Measurements from ENCODE around the gene DVL1. TPM values are rescaled to one million over a fixed set of nuclear protein-coding genes. Genes with fewer than 3 reads are reported as not detected.

The DVL1 gene
- total RNA-seq, 1 experiment from 2014 or later = 71.0 TPM

- peaks cover 8% of the 10 kb centered on the region for H3K23me2 ChIP-seq (ENCODE audit: insufficient read length, low read depth, low read length, poor library complexity, severe bottlenecking)
- no peak overlapping the region for H4K8ac ChIP-seq (replicated peaks; ENCODE audit: insufficient read length, low read depth, low read length)
- no peaks in the 10 kb centered on the region for H3K9me3 ChIP-seq (ENCODE audit: control insufficient read depth, low read depth, low read length)
- no peak overlapping the region for H2BK12ac ChIP-seq (ENCODE audit: insufficient read length, low read depth, low read length)
- no peaks in the 10 kb centered on the region for H3K4me1 ChIP-seq (ENCODE audit: insufficient read depth, low read length)
- no CpG with 5 or more reads among the region's 8 CpGs for WGBS (ENCODE audit: extremely low coverage, insufficient read length, low lambda C conversion rate)
- no peak overlapping the region for H2BK120ac ChIP-seq (ENCODE audit: low read depth, low read length, poor library complexity, severe bottlenecking)
- H4K91ac ChIP-seq (ENCODE audit: insufficient read length, low read depth, low read length) = no peak overlapping the region
- Mint-ChIP-seq H3K9me3 (no peaks in the 10 kb centered on the region), H3K36me3 (ENCODE audit: insufficient read depth in 1 of 3, low read depth in 3 of 3) (peaks cover 4 to 9% (median 7%) of the 10 kb centered on the region in 3 experiments), H3K4me1 (peaks cover 2 to 13% of the 10 kb centered on the region in 2 experiments), H3K27me3 (ENCODE audit: low read depth) (peaks cover 1% of the 10 kb centered on the region; the same call in 1 of the 2 replicates), H3K27ac (no peak overlapping the region), H3K4me3 (peak overlapping the region in 1 of 2 experiments; percentile 58; a peak in 3 of 5 replicates)
- no peak overlapping the region for H2BK15ac ChIP-seq (ENCODE audit: low read depth, low read length)
- H2AK5ac ChIP-seq (ENCODE audit: insufficient read length, low read length) = no peak overlapping the region
- H3K56ac ChIP-seq (ENCODE audit: insufficient read length, low read depth, low read length) = no peak overlapping the region
- no peak overlapping the region for H3K23ac ChIP-seq (ENCODE audit: insufficient read length, low read depth, low read length)
- TF ChIP-seq, protein P1, sequence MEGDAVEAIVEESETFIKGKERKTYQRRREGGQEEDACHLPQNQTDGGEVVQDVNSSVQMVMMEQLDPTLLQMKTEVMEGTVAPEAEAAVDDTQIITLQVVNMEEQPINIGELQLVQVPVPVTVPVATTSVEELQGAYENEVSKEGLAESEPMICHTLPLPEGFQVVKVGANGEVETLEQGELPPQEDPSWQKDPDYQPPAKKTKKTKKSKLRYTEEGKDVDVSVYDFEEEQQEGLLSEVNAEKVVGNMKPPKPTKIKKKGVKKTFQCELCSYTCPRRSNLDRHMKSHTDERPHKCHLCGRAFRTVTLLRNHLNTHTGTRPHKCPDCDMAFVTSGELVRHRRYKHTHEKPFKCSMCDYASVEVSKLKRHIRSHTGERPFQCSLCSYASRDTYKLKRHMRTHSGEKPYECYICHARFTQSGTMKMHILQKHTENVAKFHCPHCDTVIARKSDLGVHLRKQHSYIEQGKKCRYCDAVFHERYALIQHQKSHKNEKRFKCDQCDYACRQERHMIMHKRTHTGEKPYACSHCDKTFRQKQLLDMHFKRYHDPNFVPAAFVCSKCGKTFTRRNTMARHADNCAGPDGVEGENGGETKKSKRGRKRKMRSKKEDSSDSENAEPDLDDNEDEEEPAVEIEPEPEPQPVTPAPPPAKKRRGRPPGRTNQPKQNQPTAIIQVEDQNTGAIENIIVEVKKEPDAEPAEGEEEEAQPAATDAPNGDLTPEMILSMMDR (conservative IDR thresholded peaks at IDR 0.05) = no peak
- no peak overlapping the region for H3K14ac ChIP-seq (ENCODE audit: insufficient read depth, low read length)
- no peak overlapping the region for H3K18ac ChIP-seq (ENCODE audit: insufficient read length, low read depth, low read length)
- no peak overlapping the region for H3K27ac ChIP-seq (ENCODE audit: insufficient read length, low read depth, low read length)
- DNase-seq = no peak
- H3K4me2 ChIP-seq (ENCODE audit: insufficient read depth, insufficient read length, low read length) = no peak overlapping the region
- H2BK20ac ChIP-seq (ENCODE audit: low read depth, low read length, poor library complexity, severe bottlenecking) = no peak overlapping the region
- H3K79me2 ChIP-seq (ENCODE audit: insufficient read depth, low read length) = peaks cover 15% of the 10 kb centered on the region; the same call in 1 of the 2 replicates
- H3K9ac ChIP-seq (ENCODE audit: extremely low read depth, insufficient read length, low read length) = no peak overlapping the region
- H2BK5ac ChIP-seq (ENCODE audit: insufficient read length, low read length) = no peak overlapping the region
- no peaks in the 10 kb centered on the region for H3K27me3 ChIP-seq (ENCODE audit: insufficient read depth, low read length)
- no peak overlapping the region for H3K4ac ChIP-seq (ENCODE audit: low read depth, low read length)
- no peak overlapping the region for H4K5ac ChIP-seq (ENCODE audit: insufficient read length, low read depth, low read length)
- H2AFZ ChIP-seq (ENCODE audit: low read length) = no peak overlapping the region
- no peak overlapping the region for H3T11ph ChIP-seq (ENCODE audit: low read length)
- peaks cover 5% of the 10 kb centered on the region for H4K20me1 ChIP-seq (ENCODE audit: control insufficient read depth, insufficient read depth, insufficient read length)
- peaks cover 4% of the 10 kb centered on the region for H3K79me1 ChIP-seq (ENCODE audit: insufficient read depth, low read depth, low read length, poor library complexity, severe bottlenecking)
Measured at GRCh38 chr1:1326075-1326605, 23.1 kb downstream of the DVL1 start.
